ENCODE results near the gene S100A16.
"Not testable (repeated sequence)": the region's sequence is repeated elsewhere in the genome, so short reads cannot be mapped to it uniquely, and the experiment has no call there.

Gene S100A16

DNA sequence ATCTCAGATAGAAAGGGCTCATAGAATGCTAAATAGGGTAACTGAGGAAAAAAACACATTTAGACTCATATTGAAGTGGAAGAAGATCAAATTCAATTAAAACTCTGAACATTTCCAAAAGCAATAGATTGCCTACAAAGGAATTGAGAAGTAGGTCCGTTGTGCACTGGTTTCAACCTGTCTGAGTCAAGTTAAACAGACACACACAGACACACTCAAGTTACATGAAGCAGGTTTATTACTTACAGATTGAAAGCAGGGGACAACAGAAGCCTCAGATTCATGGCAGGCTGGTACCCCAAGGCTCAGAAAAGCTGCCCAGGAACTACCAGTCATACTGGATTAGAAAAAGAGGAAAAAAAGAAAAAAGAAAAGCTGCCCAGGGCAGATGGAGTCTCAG, 26.6 kb downstream of the S100A16 start:
- no peak for DNase-seq (ENCODE audit: low read depth in 3 of 3)

DNA sequence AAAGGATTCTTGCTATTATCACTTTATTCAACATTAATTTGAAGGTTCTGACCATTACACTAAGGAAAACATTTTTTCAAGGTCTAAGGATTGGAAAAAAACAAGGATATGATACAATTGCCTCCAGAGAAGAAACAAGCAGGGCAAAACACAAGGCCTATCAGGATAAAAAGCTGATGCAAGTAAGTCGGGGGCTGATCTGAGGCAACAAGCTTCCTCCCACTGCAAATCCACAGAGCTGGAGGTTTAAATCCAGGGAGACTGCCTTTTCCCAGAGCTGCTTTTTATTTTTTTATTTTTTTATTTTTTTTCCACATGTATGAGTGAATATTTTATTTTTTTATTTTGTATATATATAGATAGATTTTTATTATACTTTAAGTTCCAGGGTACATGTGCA, 27.9 kb downstream of the S100A16 start:
- no peak for DNase-seq (ENCODE audit: low read depth in 3 of 3)

DNA sequence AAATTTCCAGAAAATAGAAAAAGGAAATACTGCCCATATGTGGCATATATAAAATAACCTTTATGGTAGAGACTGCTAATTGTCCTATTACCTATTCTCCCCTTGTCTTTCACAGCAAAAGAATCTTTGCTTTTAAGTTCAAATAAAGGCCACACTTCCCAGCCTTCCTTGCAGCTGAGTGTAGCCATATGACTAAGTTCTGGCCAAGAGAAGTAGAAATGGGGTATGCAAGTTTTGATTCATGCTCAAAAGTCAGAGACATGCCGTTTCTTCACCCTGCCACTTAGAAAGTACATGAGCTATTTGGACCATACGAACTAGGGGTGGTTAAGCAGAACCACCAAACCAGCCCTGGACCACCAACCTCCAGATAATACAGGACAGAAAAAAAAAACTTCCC, 29.0 kb downstream of the S100A16 start:
- DNase-seq (ENCODE audit: low read depth in 3 of 3): no peak

DNA sequence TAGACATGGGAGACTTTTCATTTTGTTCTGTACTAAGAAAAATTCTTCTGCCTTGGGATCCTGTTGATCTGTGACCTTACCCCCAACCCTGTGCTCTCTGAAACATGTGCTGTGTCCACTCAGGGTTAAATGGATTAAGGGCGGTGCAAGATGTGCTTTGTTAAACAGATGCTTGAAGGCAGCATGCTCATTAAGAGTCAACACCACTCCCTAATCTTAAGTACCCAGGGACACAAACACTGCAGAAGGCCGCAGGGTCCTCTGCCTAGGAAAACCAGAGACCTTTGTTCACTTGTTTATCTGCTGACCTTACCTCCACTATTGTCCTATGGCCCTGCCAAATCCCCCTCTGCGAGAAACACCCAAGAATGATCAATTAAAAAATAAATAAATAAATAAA, 29.4 kb downstream of the S100A16 start:
- not testable (repeated sequence) for DNase-seq (ENCODE audit: low read depth in 3 of 3)

DNA sequence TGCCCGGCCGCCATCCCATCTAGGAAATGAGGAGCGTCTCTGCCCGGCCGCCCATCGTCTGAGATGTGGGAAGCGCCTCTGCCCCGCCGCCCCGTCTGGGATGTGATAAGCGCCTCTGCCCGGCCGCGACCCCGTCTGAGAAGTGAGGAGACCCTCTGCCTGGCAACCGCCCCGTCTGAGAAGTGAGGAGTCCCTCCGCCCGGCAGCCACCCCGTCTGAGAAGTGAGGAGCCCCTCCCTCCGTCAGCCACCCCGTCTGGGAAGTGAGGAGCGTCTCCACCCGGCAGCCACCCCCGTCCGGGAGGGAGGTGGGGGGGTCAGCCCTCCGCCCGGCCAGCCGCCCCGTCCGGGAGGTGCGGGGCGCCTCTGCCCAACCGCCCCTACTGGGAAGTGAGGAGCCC, 30.1 kb downstream of the S100A16 start:
- DNase-seq (ENCODE audit: low read depth in 3 of 3): not testable (repeated sequence)

DNA sequence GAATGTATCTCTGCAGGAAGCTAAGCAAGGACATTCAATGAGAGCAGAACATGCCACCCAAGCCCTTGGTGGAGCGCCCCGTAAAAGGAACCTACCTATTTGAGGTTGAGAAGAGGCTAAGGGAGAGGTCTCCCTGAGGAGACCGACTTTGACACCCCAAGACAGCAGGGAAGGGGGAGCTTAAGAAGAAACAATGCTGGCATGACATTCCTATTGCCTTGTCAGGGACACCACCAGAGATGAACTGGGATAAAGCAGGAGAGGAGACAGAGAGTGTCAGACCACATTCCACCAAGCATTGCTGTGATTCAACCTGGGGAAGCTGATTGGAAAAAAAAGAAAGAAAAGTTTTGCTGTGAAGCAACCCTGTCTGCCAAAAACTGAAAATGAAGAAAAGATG, 34.0 kb downstream of the S100A16 start:
- no peak for DNase-seq (ENCODE audit: low read depth in 3 of 3)

DNA sequence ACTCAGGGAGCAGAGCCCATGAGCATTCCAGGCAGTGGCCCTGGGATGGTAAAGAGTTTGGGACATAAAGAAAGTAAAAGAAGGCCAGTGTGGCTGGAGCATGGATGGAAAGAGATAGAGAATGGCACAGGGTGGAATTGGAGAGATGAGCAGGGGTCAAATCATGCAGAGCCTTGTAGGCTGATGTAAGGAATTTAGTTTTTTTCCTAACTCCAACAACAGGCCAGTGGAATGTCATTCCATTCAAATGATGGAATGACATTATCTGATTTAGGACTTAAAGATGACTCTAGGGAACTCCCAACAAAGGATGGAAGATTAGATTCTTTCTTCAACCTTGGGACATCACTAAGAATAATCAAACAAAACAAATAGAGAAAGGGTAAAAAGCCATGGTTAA, 34.4 kb downstream of the S100A16 start:
- DNase-seq (ENCODE audit: low read depth in 3 of 3): no peak

DNA sequence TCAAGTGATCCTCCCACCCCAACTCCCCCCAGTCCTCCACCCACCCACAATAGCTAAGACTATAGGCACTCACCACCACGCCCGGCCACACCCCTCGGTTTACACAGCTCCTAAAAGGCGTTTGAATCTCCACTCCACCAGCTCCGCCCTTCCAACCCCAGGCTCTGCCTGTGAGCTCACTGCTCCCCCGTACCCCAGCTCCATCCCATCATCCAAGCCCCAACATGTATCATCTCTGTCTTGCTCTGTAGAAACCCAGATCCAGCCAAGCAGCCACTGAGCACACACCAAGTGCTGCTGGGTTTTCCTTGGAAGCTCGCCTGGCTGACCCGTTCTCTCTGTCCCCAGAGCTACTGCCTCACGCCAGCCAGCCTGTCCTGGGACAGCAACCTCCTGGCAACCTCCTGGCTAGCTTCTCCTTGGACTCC, 35.3 kb downstream of the S100A16 start:
- DNase-seq (ENCODE audit: low read depth in 3 of 3): no peak

DNA sequence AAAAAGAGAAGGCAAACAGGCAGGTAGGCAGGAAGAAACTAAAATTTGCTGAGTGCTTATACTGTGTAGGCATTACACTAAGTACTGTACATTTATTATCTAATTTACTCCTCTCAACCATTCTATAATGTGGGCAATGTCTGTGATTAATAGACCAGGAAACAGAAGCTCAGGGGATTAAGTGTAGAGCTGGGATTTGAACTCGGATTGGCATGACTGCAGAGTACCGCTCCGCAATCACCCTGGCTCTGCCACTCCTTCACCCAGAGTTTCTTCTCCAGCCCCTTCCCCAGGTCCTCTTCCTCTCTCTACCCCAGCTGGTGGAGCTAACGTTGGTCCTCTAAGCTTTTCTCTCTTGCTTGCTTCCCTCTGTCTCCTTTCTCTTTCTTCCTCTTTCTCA, 35.8 kb downstream of the S100A16 start:
- no peak for DNase-seq (ENCODE audit: low read depth in 3 of 3)

DNA sequence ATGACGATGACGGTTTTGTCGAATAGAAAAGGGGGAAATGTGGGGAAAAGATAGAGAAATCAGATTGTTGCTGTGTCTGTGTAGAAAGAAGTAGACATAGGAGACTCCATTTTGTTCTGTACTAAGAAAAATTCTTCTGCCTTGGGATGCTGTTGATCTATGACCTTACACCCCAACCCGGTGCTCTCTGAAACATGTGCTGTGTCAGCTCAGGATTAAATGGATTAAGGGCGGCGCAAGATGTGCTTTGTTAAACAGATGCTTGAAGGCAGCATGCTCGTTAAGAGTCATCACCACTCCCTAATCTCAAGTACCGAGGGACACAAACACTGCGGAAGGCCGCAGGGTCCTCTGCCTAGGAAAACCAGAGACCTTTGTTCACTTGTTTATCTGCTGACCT, 37.4 kb downstream of the S100A16 start:
- not testable (repeated sequence) for DNase-seq (ENCODE audit: low read depth in 3 of 3)

DNA sequence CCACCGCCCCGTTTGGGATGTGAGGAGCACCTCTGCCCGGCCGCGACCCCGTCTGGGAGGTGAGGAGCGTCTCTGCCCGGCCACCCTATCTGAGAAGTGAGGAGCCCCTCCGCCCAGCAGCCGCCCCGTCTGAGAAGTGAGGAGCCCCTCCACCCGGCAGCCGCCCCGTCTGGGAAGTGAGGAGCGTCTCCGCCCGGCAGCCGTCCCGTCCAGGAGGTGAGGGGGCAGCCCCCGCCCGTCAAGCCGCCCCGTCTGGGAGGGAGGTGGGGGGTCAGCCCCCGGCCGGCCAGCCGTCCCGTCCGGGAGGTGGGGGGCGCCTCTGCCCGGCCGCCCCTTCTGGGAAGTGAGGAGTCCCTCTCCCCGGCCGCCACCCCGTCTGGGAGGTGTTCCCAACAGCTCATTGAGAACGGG, 37.9 kb downstream of the S100A16 start:
- DNase-seq (ENCODE audit: low read depth in 3 of 3): not testable (repeated sequence)

DNA sequence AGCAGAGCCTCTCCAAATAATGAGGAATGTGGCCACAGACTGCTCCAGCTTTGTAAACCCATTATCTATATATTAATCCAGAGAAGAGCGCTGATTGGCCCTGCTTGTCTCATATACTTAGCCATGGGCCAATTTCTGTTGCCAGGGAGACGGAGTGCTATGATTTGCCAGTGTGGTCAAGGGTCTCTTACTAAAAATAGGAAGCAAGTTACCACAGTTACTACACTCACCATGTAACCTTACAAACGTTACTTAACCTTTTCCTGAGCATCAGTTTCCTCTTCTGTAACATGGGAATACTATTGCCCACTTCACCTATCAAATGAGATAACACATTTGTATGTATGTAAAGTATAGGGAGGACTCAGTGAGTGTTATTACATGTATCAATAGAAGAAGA, 39.6 kb downstream of the S100A16 start:
- DNase-seq (ENCODE audit: low read depth in 3 of 3): no peak

DNA sequence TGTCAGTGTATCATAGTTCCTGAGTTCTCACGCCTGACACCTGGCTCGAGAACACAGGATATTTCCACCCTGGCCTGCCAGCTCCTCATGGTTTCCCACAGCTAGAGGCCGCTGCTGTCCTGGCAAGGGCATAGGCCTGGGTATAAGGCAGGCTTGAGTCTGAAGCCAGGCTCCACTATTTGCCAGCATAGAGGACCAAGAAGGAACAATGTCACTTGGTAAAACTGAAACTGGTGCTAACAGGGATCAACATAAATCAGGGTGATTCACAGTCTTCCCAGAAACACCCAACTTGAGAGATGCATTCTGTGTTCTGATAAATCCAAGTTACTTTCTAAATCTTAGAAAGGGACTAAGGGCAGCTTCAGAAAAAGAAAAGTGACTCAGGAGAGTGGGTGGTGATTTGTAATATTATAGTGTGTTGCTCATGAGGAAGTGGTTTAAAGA, 40.3 kb downstream of the S100A16 start:
- peak; percentile 22 to 63 (median 27) for DNase-seq (ENCODE audit: low read depth in 3 of 3)

DNA sequence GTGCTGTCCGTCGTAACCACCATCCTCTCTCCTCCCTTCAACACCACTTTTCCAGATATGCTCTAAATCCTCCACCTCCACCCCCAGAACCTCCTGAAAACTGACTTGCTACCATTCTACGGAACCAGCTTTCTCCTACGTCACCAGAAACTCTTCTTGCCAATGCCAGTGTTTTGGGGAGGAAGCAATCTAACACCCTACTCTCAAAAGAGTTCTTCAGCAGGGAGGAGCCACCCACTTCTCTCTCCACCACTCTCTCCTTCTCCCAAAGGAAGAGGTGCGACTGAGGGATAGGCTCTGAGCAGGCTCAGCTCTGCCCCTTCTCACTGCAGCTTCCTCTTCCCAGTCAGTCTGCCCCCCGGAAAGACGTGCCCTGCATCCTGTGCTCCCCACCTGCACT, 41.2 kb downstream of the S100A16 start:
- DNase-seq (ENCODE audit: low read depth in 3 of 3): no peak

DNA sequence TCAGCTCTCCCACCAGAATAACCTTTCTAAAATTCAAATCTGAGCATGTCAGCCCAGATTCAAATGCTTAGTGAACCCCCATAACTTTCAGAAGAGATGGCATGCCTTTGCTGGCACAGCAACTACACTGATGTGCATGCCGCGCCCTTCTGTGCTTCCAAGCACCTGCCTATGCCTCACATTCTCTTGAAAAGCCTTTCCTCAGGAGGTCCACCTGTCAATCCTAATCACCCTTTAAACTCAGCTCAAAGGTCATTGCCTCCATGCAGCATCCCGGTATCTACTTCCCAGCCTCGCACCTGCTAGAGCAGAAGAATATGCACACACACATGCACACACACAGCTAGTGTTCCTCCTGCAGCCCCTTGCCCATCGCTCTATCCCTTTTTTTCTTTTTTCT, 42.1 kb downstream of the S100A16 start:
- no peak for DNase-seq (ENCODE audit: low read depth in 3 of 3)

DNA sequence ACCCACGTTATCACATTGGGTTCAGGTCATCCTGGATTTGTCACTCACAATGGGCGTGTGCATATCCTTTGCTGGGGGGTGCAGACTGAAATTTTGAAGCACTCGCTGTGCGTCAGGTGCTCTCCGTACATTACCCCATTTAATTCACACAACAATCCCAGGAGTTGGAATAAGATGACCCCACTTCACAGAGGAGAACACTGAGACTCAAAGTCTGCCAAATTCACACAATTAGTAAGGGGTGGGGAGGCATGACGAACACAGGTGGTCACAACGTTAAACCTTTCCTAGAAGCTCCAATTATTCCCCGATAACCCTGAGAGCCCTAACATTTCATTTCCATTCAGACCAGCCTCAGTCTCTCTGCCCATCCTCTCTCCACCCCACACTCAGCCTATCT, 43.5 kb downstream of the S100A16 start:
- no peak for DNase-seq (ENCODE audit: low read depth in 3 of 3)

DNA sequence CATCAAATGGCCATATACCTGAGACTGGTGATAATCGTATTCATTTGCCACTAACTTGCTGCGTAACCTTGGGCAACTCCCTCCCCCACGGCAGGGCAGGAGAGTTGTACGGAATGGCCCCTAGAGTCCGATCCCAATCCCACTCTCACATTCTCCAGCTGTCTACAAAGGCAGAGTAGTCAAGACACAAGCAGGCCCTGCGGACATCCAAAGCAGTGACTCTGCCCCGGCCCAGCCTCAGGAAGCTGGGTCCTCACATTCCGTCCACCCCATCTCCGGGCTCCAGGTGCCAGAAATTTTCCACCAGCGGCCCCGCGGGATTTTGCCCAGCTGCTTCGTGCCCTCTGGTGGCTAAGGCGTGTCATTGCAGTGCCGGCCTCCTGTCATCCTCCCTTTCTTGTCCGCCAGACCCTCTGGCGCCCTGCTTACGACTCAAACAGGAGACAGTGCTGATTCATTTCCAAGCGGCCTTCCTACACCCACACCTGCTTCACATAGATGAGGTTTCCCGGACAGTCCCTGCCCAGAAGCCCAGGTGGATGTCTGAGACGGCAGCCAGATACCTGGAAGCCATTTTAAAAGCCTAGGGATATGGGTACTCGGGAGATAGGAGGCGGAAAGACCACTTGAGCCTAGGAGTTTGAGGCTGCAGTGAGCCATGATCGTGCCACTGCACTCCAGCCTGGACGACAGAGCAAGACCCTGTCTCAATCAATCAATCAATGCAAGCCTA, 44.4 kb downstream of the S100A16 start:
- DNase-seq (ENCODE audit: low read depth in 3 of 3): peak; percentile 64 to 85 (median 69)

DNA sequence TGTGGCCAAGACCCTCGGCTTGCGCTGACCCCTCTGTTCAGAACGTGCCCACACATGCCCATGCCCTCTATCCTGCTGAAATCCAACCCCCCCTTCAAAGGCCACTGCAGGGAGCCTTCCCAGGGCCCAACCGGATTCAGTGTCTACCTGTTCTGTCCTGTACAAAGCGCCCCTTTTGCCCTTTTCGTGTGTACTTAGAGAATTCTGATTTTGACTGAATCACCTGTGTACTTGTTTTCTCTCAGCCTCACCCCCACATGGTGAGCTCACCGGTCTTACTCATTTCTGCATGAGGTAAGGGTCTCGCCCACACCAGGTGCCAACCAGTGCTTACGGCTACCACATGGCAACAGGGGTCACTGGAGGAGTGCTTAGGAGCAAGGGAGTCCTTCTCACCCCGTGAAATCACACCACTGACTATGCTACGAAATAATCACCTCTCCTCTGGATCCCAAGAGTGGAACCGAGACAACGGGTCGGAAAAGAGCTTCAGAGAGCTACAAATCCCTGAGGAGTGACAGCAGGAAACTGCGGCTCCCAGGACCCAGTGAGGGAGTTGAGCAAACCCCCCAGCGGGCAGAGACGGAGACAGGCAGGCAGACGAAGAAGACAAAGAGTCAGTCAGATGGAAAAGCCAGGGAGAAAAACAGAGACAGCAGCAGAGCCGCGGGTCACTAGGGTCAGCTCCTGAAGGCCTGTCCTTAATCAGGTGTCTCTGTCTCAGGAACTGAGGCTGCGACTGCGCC, 45.1 kb downstream of the S100A16 start:
- peak in 2 of 3 experiments; percentile 24 to 48 for DNase-seq (ENCODE audit: low read depth in 3 of 3)

DNA sequence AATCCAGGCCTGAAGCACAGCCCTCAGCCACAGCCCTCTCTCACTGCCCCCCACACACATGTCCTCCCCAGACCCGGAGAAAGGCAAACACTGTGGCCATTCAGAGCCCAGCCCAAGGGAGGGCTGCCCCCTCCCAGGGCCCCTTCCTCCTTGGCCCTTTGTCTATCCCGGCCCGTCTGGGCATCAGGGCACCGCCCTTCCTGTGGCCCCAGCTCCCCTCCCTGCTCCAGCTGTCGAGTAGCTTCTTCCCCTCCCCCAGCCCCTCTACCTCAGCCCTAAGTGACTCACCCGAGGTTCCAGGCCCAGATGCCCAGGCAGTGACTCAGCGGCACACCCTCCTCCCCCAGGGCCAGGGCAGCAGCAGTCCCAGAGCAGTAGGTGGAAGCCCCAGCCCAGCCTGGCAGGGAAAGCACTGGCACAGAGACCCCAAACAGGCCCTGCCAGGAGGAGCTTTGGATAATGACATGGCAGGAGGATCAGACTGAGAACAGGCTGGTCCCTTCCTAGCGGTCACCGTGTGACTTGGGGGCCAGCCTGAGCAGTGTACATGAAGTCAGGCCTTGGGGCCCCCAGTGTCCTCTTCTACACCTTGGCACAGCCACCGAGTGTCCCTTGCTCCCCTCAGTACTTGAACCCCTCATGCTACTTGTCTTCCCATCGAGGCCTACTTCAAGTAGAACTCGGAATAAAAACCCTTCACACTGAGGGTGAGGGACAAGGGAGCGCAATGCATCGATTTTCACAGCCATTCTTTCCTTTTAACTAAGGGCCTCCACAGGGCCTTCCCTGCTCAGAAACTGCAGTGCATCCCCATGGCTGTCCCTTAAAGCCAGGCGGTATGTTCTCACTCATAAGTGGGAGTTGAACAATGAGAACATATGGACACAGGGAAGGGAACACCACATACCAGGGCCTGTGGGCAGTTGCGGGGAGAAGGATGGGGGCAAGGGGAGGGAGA, 46.2 kb downstream of the S100A16 start:
- DNase-seq (ENCODE audit: low read depth in 3 of 3): peak; percentile 73 to 88 (median 75)

DNA sequence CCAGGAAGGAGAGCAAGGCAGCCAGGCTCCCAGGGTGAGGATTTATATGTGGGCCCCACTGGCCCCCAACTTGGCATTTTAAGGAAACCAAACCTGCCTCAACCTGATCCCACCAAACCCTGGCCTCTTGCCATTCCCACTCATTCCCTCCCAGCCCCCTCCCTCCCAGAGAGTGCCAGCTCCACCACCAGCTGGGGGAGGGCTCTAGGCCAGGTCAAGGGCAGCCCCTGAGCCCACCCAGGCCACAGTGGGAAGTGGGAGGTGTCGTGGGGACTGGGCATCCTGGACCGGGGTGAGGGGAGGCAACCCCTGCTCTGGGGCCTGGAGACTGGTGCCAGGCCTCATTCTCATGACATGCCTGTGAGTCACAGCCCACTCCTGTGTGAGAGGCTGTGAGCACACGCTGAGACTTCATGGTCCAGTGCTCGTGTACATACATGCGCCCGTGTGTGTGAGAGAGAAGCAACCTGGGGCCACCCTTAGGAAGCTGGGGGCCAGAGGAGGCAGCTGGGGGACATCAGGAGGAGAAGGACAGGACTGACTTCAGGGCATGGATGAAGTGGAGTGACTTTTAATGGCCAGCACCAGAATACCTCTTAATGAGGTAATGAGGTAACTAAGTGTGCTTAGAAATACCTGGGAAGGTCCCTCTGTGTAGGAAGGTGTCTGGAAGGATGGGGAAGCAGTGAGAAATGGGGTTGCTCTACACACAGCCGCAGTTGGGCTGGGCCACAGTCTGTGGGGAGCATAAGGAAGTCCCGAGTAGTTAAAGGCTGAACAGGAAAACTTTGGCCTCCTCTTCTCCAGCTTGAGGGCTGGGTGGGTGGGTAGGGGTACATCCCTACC, 47.2 kb downstream of the S100A16 start, which contains the start of gene S100A2:
Gene S100A2 (minus strand): TSS at position 316 of the 846 bp plus-strand sequence. CDS start 1,967 bp downstream, outside the sequence.
- peak; percentile 31 to 56 (median 47) for DNase-seq (ENCODE audit: low read depth in 3 of 3)

DNA sequence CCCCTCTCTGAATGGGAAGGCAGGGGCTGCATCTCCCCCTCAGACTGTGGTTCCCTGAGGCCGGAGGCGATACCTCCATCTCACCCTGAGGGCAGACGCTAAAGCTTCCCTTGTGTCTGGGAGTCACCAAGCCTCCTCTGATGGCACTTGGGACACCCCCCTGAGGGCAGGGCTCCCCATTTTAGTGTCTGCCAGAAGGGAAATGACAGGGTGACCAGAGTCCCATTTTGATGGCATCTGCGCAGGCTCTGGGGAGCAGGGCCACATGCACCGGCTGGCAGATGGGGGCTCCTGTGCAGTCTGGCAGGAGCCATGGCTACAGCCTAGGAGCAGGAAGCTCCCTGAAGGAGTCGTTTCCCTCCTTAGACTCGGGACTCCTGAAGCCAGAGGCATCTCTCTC, 48.9 kb downstream of the S100A16 start:
- DNase-seq (ENCODE audit: low read depth in 3 of 3): no peak

Measured in stimulated activated CD4-positive, alpha-beta T cell treated with anti-CD3 and anti-CD28 coated beads, TNF-alpha, amount 100 ng/mL, for 24 hours (primary cell).